Measurements from ENCODE around the gene GRID2.

GRCh38 chr4:92368653-92369052, 64.9 kb downstream of the GRID2 start:
- TF ChIP-seq BHLHE40 (IDR thresholded peaks at IDR 0.05; ENCODE audit: low read length) (no peak), HOXD1 (CRISPR knock-in tag; IDR thresholded peaks at IDR 0.05) (no peak), CTCF (CRISPR knock-in tag; IDR thresholded peaks at IDR 0.05) (no peak), UBTF (CRISPR knock-in tag; IDR thresholded peaks at IDR 0.05) (no peak), TCF12 (IDR thresholded peaks at IDR 0.05) (no peak), TCF12 (CRISPR knock-in tag; IDR thresholded peaks at IDR 0.05) (no peak)

All from HepG2 (cell line).